ENCODE results near the gene SLC13A3.
"Not testable (repeated sequence)": the region's sequence is repeated elsewhere in the genome, so short reads cannot be mapped to it uniquely, and the experiment has no call there.

The SLC13A3 gene

GRCh38 chr20:46683939-46684750, 32.9 kb upstream of the SLC13A3 start:
- no peaks in the 10 kb centered on the region for H3K9me3 Mint-ChIP-seq
- H3K4me3 Mint-ChIP-seq, result no peak overlapping the region
- H3K27me3 Mint-ChIP-seq, result no peaks in the 10 kb centered on the region
- H3K36me3 Mint-ChIP-seq, result peaks cover 26% of the 10 kb centered on the region
- no peak for ATAC-seq
- H3K4me1 Mint-ChIP-seq, result peaks cover 63% of the 10 kb centered on the region
- H3K27ac Mint-ChIP-seq, result no peak overlapping the region

- ATAC-seq, result peak; percentile 34
- peaks cover 26% of the 10 kb centered on the region for H3K36me3 Mint-ChIP-seq
- H3K9me3 Mint-ChIP-seq, result no peaks in the 10 kb centered on the region
- no peak overlapping the region for H3K4me3 Mint-ChIP-seq
- no peaks in the 10 kb centered on the region for H3K27me3 Mint-ChIP-seq
- peaks cover 63% of the 10 kb centered on the region for H3K4me1 Mint-ChIP-seq
- no peak overlapping the region for H3K27ac Mint-ChIP-seq
Observed at GRCh38 chr20:46683668-46683938, 32.3 kb upstream of the SLC13A3 start.

- Mint-ChIP-seq H3K4me3 (no peak overlapping the region), H3K4me1 (peaks cover 58% of the 10 kb centered on the region), H3K36me3 (peaks cover 26% of the 10 kb centered on the region), H3K27me3 (no peaks in the 10 kb centered on the region), H3K9me3 (no peaks in the 10 kb centered on the region), H3K27ac (no peak overlapping the region)
- ATAC-seq, result no peak
Observed at GRCh38 chr20:46683011-46683667, 31.9 kb upstream of the SLC13A3 start.

- no peak for ATAC-seq
- H3K27ac Mint-ChIP-seq, result no peak overlapping the region
- no peak overlapping the region for H3K4me3 Mint-ChIP-seq
- H3K4me1 Mint-ChIP-seq, result peaks cover 49% of the 10 kb centered on the region
- H3K27me3 Mint-ChIP-seq, result no peaks in the 10 kb centered on the region
- H3K9me3 Mint-ChIP-seq, result no peaks in the 10 kb centered on the region
- H3K36me3 Mint-ChIP-seq, result peaks cover 26% of the 10 kb centered on the region
Observed at GRCh38 chr20:46682063-46682821, 31.0 kb upstream of the SLC13A3 start.

GRCh38 chr20:46681032-46681854, 30.0 kb upstream of the SLC13A3 start:
- Mint-ChIP-seq H3K36me3 (peaks cover 20% of the 10 kb centered on the region), H3K27ac (no peak overlapping the region), H3K4me1 (peaks cover 39% of the 10 kb centered on the region), H3K27me3 (no peaks in the 10 kb centered on the region), H3K4me3 (no peak overlapping the region), H3K9me3 (no peaks in the 10 kb centered on the region)
- peak; percentile 51 for ATAC-seq

- Mint-ChIP-seq H3K9me3 (no peaks in the 10 kb centered on the region), H3K27ac (no peak overlapping the region), H3K4me1 (peaks cover 38% of the 10 kb centered on the region), H3K4me3 (no peak overlapping the region), H3K36me3 (peaks cover 15% of the 10 kb centered on the region), H3K27me3 (no peaks in the 10 kb centered on the region)
- no peak for ATAC-seq
Observed at GRCh38 chr20:46680684-46681031, 29.4 kb upstream of the SLC13A3 start.

GRCh38 chr20:46678516-46678915, 27.3 kb upstream of the SLC13A3 start:
- Mint-ChIP-seq H3K27ac (no peak overlapping the region), H3K9me3 (no peaks in the 10 kb centered on the region), H3K4me3 (no peak overlapping the region), H3K36me3 (peaks cover 5% of the 10 kb centered on the region), H3K4me1 (peaks cover 24% of the 10 kb centered on the region), H3K27me3 (no peaks in the 10 kb centered on the region)
- no peak for ATAC-seq

GRCh38 chr20:46677608-46678007, 26.3 kb upstream of the SLC13A3 start:
- Mint-ChIP-seq H3K9me3 (no peaks in the 10 kb centered on the region), H3K36me3 (peaks cover 4% of the 10 kb centered on the region), H3K27me3 (no peaks in the 10 kb centered on the region), H3K27ac (no peak overlapping the region), H3K4me3 (no peak overlapping the region), H3K4me1 (peaks cover 15% of the 10 kb centered on the region)
- no peak for ATAC-seq

GRCh38 chr20:46676649-46677316, 25.5 kb upstream of the SLC13A3 start:
- H3K4me3 Mint-ChIP-seq, H3K36me3 Mint-ChIP-seq, H3K9me3 Mint-ChIP-seq, H3K27me3 Mint-ChIP-seq, H3K27ac Mint-ChIP-seq, ATAC-seq: not testable (repeated sequence)
- peaks cover 12% of the 10 kb centered on the region for H3K4me1 Mint-ChIP-seq

GRCh38 chr20:46674253-46675083, 23.2 kb upstream of the SLC13A3 start:
- Mint-ChIP-seq H3K27ac (no peak overlapping the region), H3K4me1 (no peaks in the 10 kb centered on the region), H3K9me3 (peaks cover 13% of the 10 kb centered on the region), H3K27me3 (no peaks in the 10 kb centered on the region), H3K36me3 (peaks cover 19% of the 10 kb centered on the region), H3K4me3 (no peak overlapping the region)
- no peak for ATAC-seq

GRCh38 chr20:46673394-46674252, 22.4 kb upstream of the SLC13A3 start:
- Mint-ChIP-seq H3K4me3 (no peak overlapping the region), H3K27ac (no peak overlapping the region), H3K9me3 (peaks cover 13% of the 10 kb centered on the region), H3K4me1 (no peaks in the 10 kb centered on the region), H3K27me3 (no peaks in the 10 kb centered on the region), H3K36me3 (peaks cover 19% of the 10 kb centered on the region)
- no peak for ATAC-seq

GRCh38 chr20:46672543-46673148, 21.4 kb upstream of the SLC13A3 start:
- Mint-ChIP-seq H3K9me3 (peaks cover 13% of the 10 kb centered on the region), H3K27ac (no peak overlapping the region), H3K4me1 (no peaks in the 10 kb centered on the region), H3K4me3 (no peak overlapping the region), H3K27me3 (no peaks in the 10 kb centered on the region), H3K36me3 (peaks cover 24% of the 10 kb centered on the region)
- no peak for ATAC-seq

Data from stimulated activated memory B cell treated with anti-CD40 and anti-IgM and Interleukin-4, amounts not matched to agents 10 μg/mL and 1 μg/mL and 100 μg/mL, for 72 hours (primary cell).